AG04450 (cell line): Measurements from ENCODE around the gene PLXND1. TPM values are rescaled to one million over a fixed set of nuclear protein-coding genes. Genes with fewer than 3 reads are reported as not detected.

Source experiments
- CTCF ChIA-PET: fragments of 300-600, 350-600 bp; formaldehyde crosslinking; extraction: SDS; loops from one replicate; lab custom pipeline; 2022; ENCODE audit warnings: antibody characterized with exemption, inconsistent platforms; lab: Charles Lee
- POLR2A ChIA-PET: fragments of 350-600 bp; formaldehyde crosslinking; extraction: SDS; loops from one replicate; lab custom pipeline; 2021; ENCODE audit warnings: antibody characterized with exemption, inconsistent platforms; lab: Yijun Ruan, JAX
- DNase-seq: peaks from one replicate; pipeline ENCODE4 v3.0.0-alpha.2; 2011; ENCODE audit warnings: low read depth, low spot score
- H3K27ac ChIP-seq: one replicate; pipeline ENCODE4 v1.5.1; 2012; ENCODE audit warnings: low read depth, low read length, control low read depth
- H3K27me3 ChIP-seq: one replicate; pipeline ENCODE4 v1.6.0; 2012; ENCODE audit warnings: low read length; ENCODE audit not compliant: control insufficient read depth, insufficient read depth
- H3K4me3 ChIP-seq: 2 replicates; pipeline ENCODE4 v1.5.1; 2011; ENCODE audit warnings: mild to moderate bottlenecking, low read depth, low read length, control low read depth
- H3K9me3 ChIP-seq: 2 replicates; pipeline ENCODE4 v1.5.1; 2012; ENCODE audit warnings: low read length; ENCODE audit not compliant: control insufficient read depth, insufficient read depth
- polyA plus RNA-seq: library from polyadenylated mRNA; depleted of rRNA; stranded (reverse); fragments of >200 nt; gene quantifications from 2 replicates; pipeline ENCODE4 v1.2.3, GENCODE V29; 2011
- TF ChIP-seq, protein P1 (sequence below): IDR thresholded peaks from 2 replicates; pipeline ENCODE4 v1.5.1; 2011; ENCODE audit warnings: low read depth, low read length, control low read depth, inconsistent platforms

The PLXND1 gene
- polyA plus RNA-seq, 1 experiment, result 37.1 TPM

DNA sequence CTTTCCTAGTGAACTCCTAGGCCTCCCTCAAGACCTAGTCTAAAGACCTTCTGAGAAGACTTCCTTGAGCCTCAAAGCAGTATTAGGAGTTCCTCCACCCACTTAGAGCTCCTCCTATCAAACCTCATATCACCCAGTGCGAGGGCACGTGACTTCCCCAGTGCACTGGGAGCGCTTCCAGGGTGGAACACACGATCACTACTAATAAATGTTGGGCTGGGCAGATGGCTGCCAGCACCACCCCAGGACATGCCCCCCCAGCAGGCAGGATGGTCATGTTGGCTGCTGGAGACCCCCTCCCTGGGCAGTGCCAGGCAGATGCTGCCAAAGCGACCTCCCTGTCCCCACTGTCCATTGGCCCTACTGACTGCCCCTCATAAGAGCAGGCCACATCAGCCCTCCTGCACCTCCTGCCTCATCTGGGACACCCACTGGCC, 8.5 kb upstream of the PLXND1 start:
- H3K27ac ChIP-seq, result no peak overlapping the region
- peaks cover 3% of the 10 kb centered on the region; the same call in 1 of the 2 replicates for H3K9me3 ChIP-seq
- no peak for DNase-seq
- H3K27me3 ChIP-seq, result no peaks in the 10 kb centered on the region
- ChIA-PET CTCF (no interaction called here), POLR2A (no interaction called here)
- H3K4me3 ChIP-seq, result no peak overlapping the region
- TF ChIP-seq, protein P1, sequence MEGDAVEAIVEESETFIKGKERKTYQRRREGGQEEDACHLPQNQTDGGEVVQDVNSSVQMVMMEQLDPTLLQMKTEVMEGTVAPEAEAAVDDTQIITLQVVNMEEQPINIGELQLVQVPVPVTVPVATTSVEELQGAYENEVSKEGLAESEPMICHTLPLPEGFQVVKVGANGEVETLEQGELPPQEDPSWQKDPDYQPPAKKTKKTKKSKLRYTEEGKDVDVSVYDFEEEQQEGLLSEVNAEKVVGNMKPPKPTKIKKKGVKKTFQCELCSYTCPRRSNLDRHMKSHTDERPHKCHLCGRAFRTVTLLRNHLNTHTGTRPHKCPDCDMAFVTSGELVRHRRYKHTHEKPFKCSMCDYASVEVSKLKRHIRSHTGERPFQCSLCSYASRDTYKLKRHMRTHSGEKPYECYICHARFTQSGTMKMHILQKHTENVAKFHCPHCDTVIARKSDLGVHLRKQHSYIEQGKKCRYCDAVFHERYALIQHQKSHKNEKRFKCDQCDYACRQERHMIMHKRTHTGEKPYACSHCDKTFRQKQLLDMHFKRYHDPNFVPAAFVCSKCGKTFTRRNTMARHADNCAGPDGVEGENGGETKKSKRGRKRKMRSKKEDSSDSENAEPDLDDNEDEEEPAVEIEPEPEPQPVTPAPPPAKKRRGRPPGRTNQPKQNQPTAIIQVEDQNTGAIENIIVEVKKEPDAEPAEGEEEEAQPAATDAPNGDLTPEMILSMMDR, result no peak

DNA sequence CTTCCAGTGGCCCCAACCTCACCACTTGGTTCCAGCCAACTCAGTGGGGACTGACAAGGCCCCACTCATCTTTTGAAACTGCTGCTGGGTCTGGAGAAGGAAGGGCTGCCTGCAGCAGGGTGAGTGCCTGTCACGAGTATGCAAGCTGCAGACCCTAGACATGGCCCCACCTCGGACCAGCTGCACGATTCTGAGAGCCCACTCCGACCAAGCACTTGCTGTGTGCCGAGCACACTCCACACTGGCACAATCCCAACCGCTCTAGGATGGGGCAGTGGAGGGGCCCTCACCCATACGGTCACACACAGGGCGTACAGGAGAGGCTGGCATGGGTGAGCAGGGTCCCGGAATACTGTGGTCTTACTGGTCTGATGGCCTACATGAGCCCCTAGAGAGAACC, 8.0 kb upstream of the PLXND1 start:
- Histone ChIP-seq H3K4me3 (no peak overlapping the region), H3K9me3 (peaks cover 3% of the 10 kb centered on the region; the same call in 1 of the 2 replicates), H3K27me3 (no peaks in the 10 kb centered on the region), H3K27ac (no peak overlapping the region)
- DNase-seq, result no peak
- TF ChIP-seq, protein P1, result no peak
- POLR2A ChIA-PET, result no interaction called here
- CTCF ChIA-PET, result no interaction called here

DNA sequence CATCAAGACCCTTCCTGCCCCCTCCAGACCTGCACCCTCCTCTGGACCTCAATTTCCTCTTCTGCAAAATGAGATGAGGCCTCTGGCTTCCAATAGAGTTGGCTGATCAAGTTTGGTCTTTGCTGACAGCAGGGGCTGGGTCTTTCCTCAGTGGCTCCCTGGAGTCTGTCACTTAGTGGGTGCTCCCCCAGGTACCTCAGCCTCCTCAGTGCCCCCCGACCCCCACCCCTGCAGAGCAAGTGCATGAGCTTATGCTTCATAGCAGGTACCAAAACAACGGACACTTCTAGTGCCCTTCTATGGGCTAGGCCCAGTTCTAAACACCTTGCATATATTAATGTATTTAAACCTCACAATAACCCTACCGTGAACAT, 6.9 kb upstream of the PLXND1 start:
- Histone ChIP-seq H3K27me3 (no peaks in the 10 kb centered on the region), H3K27ac (no peak overlapping the region), H3K4me3 (no peak overlapping the region), H3K9me3 (peaks cover 3% of the 10 kb centered on the region; the same call in 1 of the 2 replicates)
- DNase-seq, result no peak
- ChIA-PET POLR2A (no interaction called here), CTCF (interaction anchor here (1.7 kb wide), 1 partner anchor 123 kb away, joined by 4 read pairs; no protein-coding TSS in a partner anchor)
- TF ChIP-seq, protein P1, result no peak

DNA sequence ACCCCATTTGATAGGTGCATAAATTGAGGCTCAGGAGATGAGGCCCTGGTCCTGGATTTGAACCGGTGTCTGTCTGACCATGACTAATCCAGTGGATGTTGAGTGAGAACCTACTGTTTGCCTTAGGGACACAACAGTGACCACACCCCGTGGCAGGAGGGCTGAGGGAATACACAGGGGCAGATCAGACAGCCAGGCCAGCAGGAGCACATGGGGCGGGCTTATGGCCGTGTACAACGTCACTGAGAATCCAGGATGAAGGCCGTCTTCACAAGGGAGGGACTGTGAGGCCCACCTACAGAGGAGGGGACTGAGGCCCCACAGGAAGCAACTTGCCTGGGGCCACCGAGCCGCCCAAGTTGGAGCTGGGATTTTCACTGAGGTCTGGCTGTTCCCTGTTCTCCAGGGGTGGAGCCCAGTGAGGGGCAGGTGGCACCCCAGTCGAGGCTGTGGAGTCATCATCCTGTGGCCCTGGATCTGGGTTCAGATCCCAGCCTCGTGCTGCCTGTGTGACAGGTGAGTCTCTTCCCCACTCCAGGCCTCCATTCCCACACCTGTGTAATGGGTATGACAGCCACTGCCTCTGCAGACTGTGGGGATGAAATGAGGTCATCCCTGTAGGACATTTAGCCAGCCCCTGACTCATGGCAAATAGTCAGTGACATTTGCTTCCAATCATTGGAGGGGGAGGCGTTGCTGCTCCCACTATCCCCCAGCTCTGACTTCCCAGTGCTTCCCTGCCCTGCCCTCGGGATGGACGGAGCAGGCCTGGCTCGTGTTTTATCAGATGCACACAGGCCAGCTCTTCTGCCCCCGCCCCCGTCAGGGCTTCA, 6.3 kb upstream of the PLXND1 start:
- ChIA-PET CTCF (interaction anchor here (1.7 kb wide), 1 partner anchor 122 kb away, joined by 4 read pairs; no protein-coding TSS in a partner anchor), POLR2A (no interaction called here)
- H3K4me3 ChIP-seq, result no peak overlapping the region
- H3K9me3 ChIP-seq, result peaks cover 3% of the 10 kb centered on the region; the same call in 1 of the 2 replicates
- DNase-seq, result no peak
- no peak overlapping the region for H3K27ac ChIP-seq
- H3K27me3 ChIP-seq, result no peaks in the 10 kb centered on the region
- TF ChIP-seq, protein P1, result no peak
